ENCODE data around the gene PLB1. TPM values are rescaled to one million over a fixed set of nuclear protein-coding genes. Genes with fewer than 3 reads are reported as not detected.
A peak's percentile ranks its signal among the peaks of the same experiment; 100 is the strongest.

The PLB1 gene
- total RNA-seq, 1 donor from 2014 or later, result 0.75 TPM

DNA sequence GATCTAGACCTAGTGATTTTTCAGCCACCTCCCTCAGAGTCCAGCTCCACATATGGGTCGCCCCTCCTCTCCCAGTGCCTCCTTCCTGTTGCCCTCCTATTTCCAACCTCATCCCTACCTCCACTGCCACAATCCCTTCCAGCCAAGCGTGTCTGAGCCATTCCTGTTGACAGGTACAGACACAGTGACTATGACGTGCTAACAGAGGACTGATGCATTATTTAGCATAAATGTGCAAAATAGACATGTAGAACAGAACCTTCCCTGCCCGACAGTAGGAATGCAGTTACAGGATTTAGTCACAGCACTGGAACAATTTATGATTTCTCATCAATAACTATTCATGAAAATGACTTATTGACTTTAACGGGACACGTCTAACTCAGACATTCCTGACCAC lies 171.4 kb downstream of the PLB1 start:
- Mint-ChIP-seq H3K4me3 (no peak overlapping the region), H3K27me3 (ENCODE audit: insufficient read depth) (peaks cover 9% of the 10 kb centered on the region), H3K9me3 (peaks cover 11% of the 10 kb centered on the region), H3K4me1 (ENCODE audit: low read depth) (peaks cover 5% of the 10 kb centered on the region), H3K27ac (no peak overlapping the region), H3K36me3 (ENCODE audit: low read depth) (peaks cover 2% of the 10 kb centered on the region)
- no peak for DNase-seq (ENCODE audit: low spot score)
- intact Hi-C loops (cut with micrococcal nuclease), result no loop called here

DNA sequence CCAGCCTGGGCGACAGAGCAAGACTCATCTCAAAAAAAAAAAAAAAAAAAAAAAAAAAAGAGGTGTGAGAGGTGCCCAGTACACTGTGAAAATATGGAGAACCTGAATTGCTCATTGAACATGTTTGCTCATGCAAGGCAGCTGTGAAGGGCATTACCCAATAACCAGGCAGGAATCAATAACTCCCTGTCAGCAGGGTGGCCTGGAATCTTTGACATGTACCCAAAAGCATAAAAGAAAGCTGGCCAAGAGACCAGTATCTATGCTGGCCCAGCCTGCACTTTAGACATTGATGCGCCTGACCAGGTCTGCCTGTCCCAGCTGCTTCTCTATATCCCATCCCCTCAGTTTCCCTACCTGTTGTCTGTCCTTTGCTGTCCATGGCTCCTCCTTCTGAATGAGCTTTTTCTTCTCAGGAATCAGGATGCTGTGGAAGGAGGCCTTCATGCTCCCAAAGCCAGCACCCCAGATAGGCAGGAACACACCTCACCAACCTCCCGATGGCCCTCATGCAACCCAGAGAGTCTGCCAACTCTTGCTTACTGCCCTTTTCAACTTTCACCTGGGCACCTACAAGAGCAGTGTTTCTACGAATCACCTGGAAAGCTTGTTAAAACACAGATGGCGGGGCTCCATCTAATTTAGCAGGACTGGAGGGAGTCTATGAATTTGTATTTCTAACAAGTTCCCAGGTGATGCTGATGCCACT lies 172.4 kb downstream of the PLB1 start:
- intact Hi-C loops (cut with micrococcal nuclease), result no loop called here
- peaks cover 9% of the 10 kb centered on the region for H3K27me3 Mint-ChIP-seq (ENCODE audit: insufficient read depth)
- DNase-seq (ENCODE audit: low spot score), result no peak
- H3K9me3 Mint-ChIP-seq, result peaks cover 21% of the 10 kb centered on the region
- H3K4me3 Mint-ChIP-seq, result no peak overlapping the region
- H3K4me1 Mint-ChIP-seq (ENCODE audit: low read depth), result peaks cover 5% of the 10 kb centered on the region
- H3K27ac Mint-ChIP-seq, result no peak overlapping the region
- H3K36me3 Mint-ChIP-seq (ENCODE audit: low read depth), result peaks cover 9% of the 10 kb centered on the region

DNA sequence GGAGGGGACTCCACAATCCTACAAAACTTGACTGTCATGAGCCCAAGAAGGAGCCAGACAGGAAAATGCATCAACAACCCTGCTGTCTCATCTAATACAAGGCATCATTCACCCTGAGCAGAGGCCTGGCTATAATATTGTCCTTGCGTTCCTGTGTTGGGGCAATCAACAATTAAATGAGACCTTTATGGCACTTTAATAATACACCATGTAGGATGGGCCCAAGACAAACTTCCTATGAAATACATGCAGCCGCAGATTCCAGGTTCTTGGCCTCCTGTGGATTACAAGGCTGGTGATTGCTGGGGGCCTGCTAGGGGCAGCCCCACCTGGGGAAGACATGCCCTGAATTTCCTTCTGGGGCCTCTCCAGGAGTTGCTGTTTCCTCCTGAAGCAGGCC lies 173.0 kb downstream of the PLB1 start:
- H3K27ac Mint-ChIP-seq, result no peak overlapping the region
- no peak for DNase-seq (ENCODE audit: low spot score)
- H3K27me3 Mint-ChIP-seq (ENCODE audit: insufficient read depth), result peaks cover 9% of the 10 kb centered on the region
- no peak overlapping the region for H3K4me3 Mint-ChIP-seq
- peaks cover 10% of the 10 kb centered on the region for H3K36me3 Mint-ChIP-seq (ENCODE audit: low read depth)
- intact Hi-C loops (cut with micrococcal nuclease), result no loop called here
- peaks cover 27% of the 10 kb centered on the region for H3K9me3 Mint-ChIP-seq
- peaks cover 5% of the 10 kb centered on the region for H3K4me1 Mint-ChIP-seq (ENCODE audit: low read depth)

DNA sequence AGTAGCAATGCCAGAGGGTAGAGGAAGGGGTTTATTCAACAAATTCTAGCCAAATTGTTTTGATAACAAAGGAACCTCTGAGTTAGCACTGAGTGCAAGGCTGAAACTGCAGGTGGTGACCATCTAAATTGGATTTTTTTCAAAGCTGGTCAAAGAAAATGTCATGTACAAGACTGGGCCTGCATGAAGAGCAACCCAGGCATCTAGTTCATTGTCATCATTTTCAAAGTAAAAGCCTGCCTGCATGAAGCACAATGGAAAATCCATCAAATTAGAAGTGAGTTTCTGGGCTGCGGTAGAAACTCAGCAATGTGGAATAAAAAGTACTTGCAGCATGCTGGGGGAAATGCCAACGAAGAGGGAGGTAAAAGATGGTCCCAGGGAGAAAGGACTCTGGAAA lies 175.0 kb downstream of the PLB1 start:
- intact Hi-C loops (cut with micrococcal nuclease), result no loop called here
- Mint-ChIP-seq H3K9me3 (peaks cover 32% of the 10 kb centered on the region), H3K4me3 (no peak overlapping the region), H3K4me1 (ENCODE audit: low read depth) (no peaks in the 10 kb centered on the region), H3K27ac (no peak overlapping the region), H3K36me3 (ENCODE audit: low read depth) (peaks cover 10% of the 10 kb centered on the region), H3K27me3 (ENCODE audit: insufficient read depth) (peaks cover 9% of the 10 kb centered on the region)
- DNase-seq (ENCODE audit: low spot score), result no peak

DNA sequence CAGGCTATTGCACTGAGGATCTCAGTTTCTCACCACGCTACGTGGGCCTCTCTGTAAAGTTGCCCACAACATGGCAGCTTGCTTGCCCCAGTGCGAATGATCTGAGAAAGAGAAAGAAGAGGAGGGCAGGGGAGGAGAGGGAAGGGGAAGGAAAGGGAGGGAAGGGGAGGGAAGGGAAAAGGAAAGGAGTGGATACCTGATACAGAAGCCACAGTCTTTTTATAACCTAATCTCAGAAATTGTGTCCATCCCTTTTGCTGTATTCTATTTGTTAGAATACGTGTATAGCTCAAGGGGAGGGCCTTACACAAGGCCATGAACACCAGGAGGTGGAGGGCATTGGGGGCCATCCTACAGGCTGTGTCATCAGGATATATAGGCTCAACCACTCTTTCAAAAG lies 177.5 kb downstream of the PLB1 start:
- no peak overlapping the region for H3K27ac Mint-ChIP-seq
- no peak for DNase-seq (ENCODE audit: low spot score)
- H3K36me3 Mint-ChIP-seq (ENCODE audit: low read depth), result peaks cover 11% of the 10 kb centered on the region
- H3K4me3 Mint-ChIP-seq, result no peak overlapping the region
- peaks cover 14% of the 10 kb centered on the region for H3K4me1 Mint-ChIP-seq (ENCODE audit: low read depth)
- intact Hi-C loops (cut with micrococcal nuclease), result no loop called here
- H3K9me3 Mint-ChIP-seq, result peaks cover 32% of the 10 kb centered on the region
- peaks cover 2% of the 10 kb centered on the region for H3K27me3 Mint-ChIP-seq (ENCODE audit: insufficient read depth)

DNA sequence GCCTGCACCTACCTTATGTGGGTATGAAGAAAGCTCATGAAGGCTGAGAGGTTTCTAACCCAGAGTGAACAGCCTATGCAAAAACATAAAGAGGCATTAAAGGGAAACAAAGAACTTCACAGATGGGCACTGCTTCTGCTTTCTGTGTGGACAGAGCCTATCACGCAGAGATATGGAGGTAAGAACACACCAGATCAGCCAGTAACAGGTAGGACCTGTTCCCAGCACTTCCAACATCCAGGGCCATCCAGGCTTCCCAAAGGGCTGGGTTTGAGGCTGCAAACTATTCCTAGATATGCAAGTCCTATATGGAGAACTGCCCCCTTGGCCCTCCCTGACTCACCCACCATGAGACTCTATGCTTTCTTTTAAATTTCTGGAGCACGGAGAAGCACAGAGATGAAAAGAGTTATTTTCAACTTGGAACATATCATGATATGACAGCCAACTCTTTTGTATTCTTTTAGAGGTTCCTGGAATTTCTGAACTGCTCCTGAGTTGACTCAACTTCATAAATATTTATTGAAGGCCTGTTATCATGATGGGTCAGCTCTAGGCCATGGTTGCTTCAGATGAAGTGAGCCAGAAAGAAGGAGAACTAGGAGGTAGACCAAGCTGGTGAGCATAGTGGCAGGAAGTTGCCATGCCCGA lies 178.3 kb downstream of the PLB1 start:
- H3K36me3 Mint-ChIP-seq (ENCODE audit: low read depth), result peaks cover 12% of the 10 kb centered on the region
- H3K9me3 Mint-ChIP-seq, result peaks cover 32% of the 10 kb centered on the region
- H3K4me3 Mint-ChIP-seq, result no peak overlapping the region
- H3K27me3 Mint-ChIP-seq (ENCODE audit: insufficient read depth), result peaks cover 2% of the 10 kb centered on the region
- no peak overlapping the region for H3K27ac Mint-ChIP-seq
- H3K4me1 Mint-ChIP-seq (ENCODE audit: low read depth), result peaks cover 23% of the 10 kb centered on the region
- intact Hi-C loops (cut with micrococcal nuclease), result no loop called here
- no peak for DNase-seq (ENCODE audit: low spot score)

DNA sequence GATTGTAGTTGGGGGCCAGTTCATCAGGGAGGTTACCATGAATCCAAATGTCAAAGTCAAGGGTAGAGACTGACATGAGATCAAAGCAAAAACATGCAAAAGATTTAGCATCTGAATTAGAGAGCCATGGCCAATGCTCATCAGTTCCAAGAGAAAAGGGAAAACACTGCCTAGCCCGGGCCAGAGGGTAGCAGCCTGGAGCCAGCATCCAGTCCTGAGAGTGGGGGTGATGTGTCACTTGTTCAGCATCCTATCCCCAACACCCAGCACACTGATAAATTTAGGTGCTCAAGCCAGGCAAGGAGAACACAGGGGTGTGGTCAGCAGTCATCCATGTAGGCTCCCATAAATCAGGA lies 178.8 kb downstream of the PLB1 start:
- Mint-ChIP-seq H3K27ac (no peak overlapping the region), H3K9me3 (peaks cover 32% of the 10 kb centered on the region), H3K4me3 (no peak overlapping the region), H3K36me3 (ENCODE audit: low read depth) (peaks cover 15% of the 10 kb centered on the region), H3K27me3 (ENCODE audit: insufficient read depth) (no peaks in the 10 kb centered on the region), H3K4me1 (ENCODE audit: low read depth) (peaks cover 28% of the 10 kb centered on the region)
- intact Hi-C loops (cut with micrococcal nuclease), result loop anchor here (5.0 kb wide), 2 partner anchors 43 to 148 kb away; no protein-coding TSS in a partner anchor
- DNase-seq (ENCODE audit: low spot score), result no peak

DNA sequence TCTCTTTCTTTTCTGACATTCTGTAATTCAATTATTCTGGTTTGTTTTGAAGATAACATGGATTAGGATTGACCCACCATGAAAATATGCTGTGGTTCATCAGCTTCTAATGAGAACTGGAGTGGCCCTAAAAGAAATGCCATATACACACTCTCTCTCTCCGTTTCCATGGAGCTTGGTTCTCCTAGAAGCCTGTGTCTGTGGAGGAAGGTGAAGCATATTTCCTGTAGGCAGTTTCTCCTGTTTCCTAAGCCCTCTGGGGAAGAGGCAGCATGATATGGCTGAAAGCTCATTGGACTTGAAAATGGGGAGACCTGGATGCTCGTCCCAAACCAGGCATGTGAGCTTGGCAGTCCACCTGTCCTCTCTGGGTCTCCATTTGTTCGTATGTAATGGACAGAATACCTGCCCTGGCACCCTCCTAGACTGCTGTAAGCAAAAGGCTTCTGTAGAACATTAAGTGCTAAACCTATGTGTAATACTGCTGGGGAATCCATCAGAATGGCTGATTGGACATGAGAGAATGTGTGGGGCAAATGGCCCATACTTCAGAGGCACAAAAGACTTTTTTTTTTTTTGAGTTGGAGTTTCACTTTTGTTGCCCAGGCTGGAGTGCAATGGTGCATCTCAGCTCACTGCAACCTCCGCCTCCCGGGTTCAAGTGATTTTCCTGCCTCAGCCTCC lies 180.4 kb downstream of the PLB1 start:
- H3K9me3 Mint-ChIP-seq, result peaks cover 30% of the 10 kb centered on the region
- H3K27ac Mint-ChIP-seq, result no peak overlapping the region
- no peak for DNase-seq (ENCODE audit: low spot score)
- intact Hi-C loops (cut with micrococcal nuclease), result loop anchor here (5.0 kb wide), 2 partner anchors 41 to 146 kb away; no protein-coding TSS in a partner anchor
- no peak overlapping the region for H3K4me3 Mint-ChIP-seq
- H3K27me3 Mint-ChIP-seq (ENCODE audit: insufficient read depth), result no peaks in the 10 kb centered on the region
- peaks cover 40% of the 10 kb centered on the region for H3K4me1 Mint-ChIP-seq (ENCODE audit: low read depth)
- H3K36me3 Mint-ChIP-seq (ENCODE audit: low read depth), result peaks cover 15% of the 10 kb centered on the region

DNA sequence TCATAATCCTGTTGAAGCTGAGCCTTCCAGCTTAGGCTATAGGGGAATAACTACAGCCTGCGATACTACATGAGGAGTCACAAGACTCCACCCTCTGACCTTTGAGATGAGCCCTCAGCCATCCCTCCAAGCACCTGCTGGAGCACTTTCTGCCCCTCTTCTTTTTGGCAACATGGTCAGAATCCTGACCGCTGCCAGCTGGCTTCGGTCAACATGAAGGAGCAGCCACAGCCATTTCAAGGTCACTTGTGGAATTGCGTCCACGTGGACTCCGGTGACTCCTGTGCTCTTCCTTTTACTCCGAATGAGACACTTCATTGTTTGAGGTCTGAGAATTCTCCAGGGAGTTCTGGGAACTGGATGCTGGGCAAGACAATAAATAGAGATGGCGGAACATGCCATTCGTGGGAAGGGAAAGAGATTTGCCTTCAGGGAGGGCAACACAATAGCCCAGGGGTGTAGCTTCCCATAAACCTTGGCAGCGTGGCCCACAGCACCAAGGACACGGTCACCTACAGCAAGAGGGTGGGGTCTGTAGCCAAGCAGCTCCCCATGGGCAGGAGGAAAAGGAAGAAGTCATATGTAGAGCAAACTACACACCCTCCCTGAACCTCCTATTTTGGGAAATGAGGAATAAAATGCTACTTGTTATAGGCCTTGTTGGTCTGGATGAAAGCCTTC lies 182.5 kb downstream of the PLB1 start:
- H3K36me3 Mint-ChIP-seq (ENCODE audit: low read depth), result peaks cover 5% of the 10 kb centered on the region
- no peak for DNase-seq (ENCODE audit: low spot score)
- H3K4me1 Mint-ChIP-seq (ENCODE audit: low read depth), result peaks cover 53% of the 10 kb centered on the region
- intact Hi-C loops (cut with micrococcal nuclease), result loop anchor here (5.0 kb wide), 2 partner anchors 39 to 144 kb away; no protein-coding TSS in a partner anchor
- no peaks in the 10 kb centered on the region for H3K27me3 Mint-ChIP-seq (ENCODE audit: insufficient read depth)
- H3K4me3 Mint-ChIP-seq, result no peak overlapping the region
- H3K27ac Mint-ChIP-seq, result peak overlapping the region; percentile 34
- peaks cover 10% of the 10 kb centered on the region for H3K9me3 Mint-ChIP-seq

DNA sequence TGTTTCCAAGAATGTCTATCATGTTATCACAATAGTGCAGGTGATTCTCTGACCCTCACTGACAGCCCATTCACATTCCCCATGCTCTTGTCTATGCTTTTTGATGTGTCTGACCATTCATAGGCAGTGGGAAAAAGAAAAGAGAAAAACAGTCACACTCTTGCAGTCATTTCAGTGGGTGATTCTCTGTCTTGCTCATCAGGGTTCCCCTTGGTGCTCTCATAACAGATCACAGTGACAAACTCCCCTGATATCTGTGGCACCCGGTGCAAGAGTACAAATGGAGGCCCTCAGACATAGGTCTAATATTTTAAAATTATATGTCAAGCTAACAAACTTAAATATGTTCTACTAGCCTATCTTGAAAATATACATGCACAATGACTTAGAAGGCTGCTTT lies 183.1 kb downstream of the PLB1 start:
- peak; percentile 6 for DNase-seq (ENCODE audit: low spot score)
- Mint-ChIP-seq H3K4me3 (no peak overlapping the region), H3K9me3 (peaks cover 4% of the 10 kb centered on the region), H3K27me3 (ENCODE audit: insufficient read depth) (no peaks in the 10 kb centered on the region), H3K36me3 (ENCODE audit: low read depth) (peaks cover 4% of the 10 kb centered on the region), H3K27ac (peak overlapping the region; percentile 88), H3K4me1 (ENCODE audit: low read depth) (peaks cover 58% of the 10 kb centered on the region)
- intact Hi-C loops (cut with micrococcal nuclease), result loop anchor here (5.0 kb wide), 2 partner anchors 38 to 143 kb away; no protein-coding TSS in a partner anchor

DNA sequence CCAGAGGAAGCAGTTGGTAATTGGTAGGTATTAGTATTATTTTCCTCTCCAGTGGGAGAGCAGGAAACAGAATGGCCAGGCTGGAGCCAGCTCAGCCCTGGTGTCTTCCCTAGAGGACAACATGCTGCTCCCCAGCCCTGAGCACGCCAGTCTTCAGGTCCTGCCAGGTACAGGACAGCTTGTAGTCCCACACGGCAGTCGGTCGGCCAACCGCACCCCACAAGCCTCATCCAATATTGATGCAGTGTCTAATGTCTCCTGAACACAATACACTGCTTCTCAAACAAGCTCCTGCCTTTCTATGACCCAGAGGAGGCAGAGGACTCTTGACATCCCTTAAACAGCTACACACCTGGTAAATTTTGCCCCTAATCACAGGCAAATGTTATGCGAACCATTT lies 184.8 kb downstream of the PLB1 start:
- intact Hi-C loops (cut with micrococcal nuclease), result loop anchor here (1.0 kb wide), 8 partner anchors 23 to 114 kb away; partner anchors contain the start of gene PPP1CB
- Mint-ChIP-seq H3K4me3 (peak overlapping the region; percentile 73), H3K27me3 (ENCODE audit: insufficient read depth) (no peaks in the 10 kb centered on the region), H3K27ac (peak overlapping the region; percentile 90), H3K36me3 (ENCODE audit: low read depth) (peaks cover 8% of the 10 kb centered on the region), H3K9me3 (no peaks in the 10 kb centered on the region), H3K4me1 (ENCODE audit: low read depth) (peaks cover 75% of the 10 kb centered on the region)
- no peak for DNase-seq (ENCODE audit: low spot score)

DNA sequence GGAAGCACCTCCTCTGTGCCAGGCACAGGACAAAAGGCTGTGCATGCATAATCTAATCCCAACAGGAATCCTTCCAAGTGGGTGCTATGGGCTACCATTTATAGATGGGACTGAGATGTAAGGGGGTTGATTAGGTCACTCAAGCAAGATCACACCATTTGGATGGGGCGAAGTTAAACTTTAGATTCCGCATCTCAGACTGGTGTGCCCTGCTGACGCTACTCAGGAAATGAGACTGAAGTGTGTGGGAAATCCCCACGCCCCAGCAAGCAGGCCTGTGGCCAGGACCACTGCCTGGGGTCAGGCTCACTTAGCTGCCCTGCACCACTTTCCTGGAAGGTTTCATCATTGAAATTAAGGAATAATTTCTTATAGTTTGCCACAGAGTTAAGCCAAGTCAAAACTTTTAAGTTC lies 185.3 kb downstream of the PLB1 start:
- Mint-ChIP-seq H3K27me3 (ENCODE audit: insufficient read depth) (no peaks in the 10 kb centered on the region), H3K9me3 (no peaks in the 10 kb centered on the region), H3K27ac (peak overlapping the region; percentile 90), H3K36me3 (ENCODE audit: low read depth) (peaks cover 8% of the 10 kb centered on the region), H3K4me1 (ENCODE audit: low read depth) (peaks cover 80% of the 10 kb centered on the region), H3K4me3 (peak overlapping the region; percentile 73)
- peak; percentile 67 for DNase-seq (ENCODE audit: low spot score)
- intact Hi-C loops (cut with micrococcal nuclease), result loop anchor here (1.0 kb wide), 8 partner anchors 24 to 115 kb away; partner anchors contain the start of gene PPP1CB
